Right atrium auricular region (tissue), 2 donors: Measurements from ENCODE around the gene NAALAD2. TPM values are rescaled to one million over a fixed set of nuclear protein-coding genes. Genes with fewer than 3 reads are reported as not detected.

Source experiments
- DNase-seq: peaks from one replicate; pipeline ENCODE4 v3.0.0-alpha.2; 2019; ENCODE audit warnings: low spot score
- H3K27ac ChIP-seq, 2 donors: fragments of 200-600 bp; sonication (generic); 1 replicate in 1 of 2; 2 replicates in 1 of 2; pipeline ENCODE4 v1.5.1; 2016 to 2019
- H3K27me3 ChIP-seq, 2 donors: fragments of 200-600 bp; sonication (generic); one replicate each; pipeline versions ENCODE4 v1.5.1 to v1.6.0; 2017 to 2019
- H3K36me3 ChIP-seq: fragments of 200-600 bp; sonication (generic); one replicate; pipeline ENCODE4 v1.5.1; 2016
- H3K4me1 ChIP-seq, 2 donors: fragments of 200-600 bp; sonication (generic); one replicate each; pipeline versions ENCODE4 v1.5.1 to v1.6.0; 2017 to 2019
- H3K4me3 ChIP-seq, 2 donors: fragments of 200-600 bp; sonication (generic); 1 replicate in 1 of 2; 2 replicates in 1 of 2; pipeline ENCODE4 v1.5.1; 2017 to 2019; ENCODE audit warnings: mild to moderate bottlenecking in 1 of 2, moderate library complexity in 1 of 2
- H3K9me3 ChIP-seq, 2 donors: fragments of 200-600 bp; sonication (generic); one replicate each; pipeline ENCODE4 v1.5.1; 2019
- CTCF ChIP-seq, 2 donors: fragments of 200-600 bp; sonication (generic); IDR thresholded peaks; one replicate each; pipeline ENCODE4 v1.5.1; 2019; ENCODE audit warnings: antibody characterized with exemption in 2 of 2
- total RNA-seq, 2 donors: library from RNA; depleted of rRNA; stranded (reverse); fragments of >200 nt; gene quantifications; one replicate each; pipeline ENCODE4 v1.1.0, GENCODE V29; 2016

NAALAD2 gene
- total RNA-seq, 2 donors from 2014 or later = 0.83 to 6.0 TPM

GRCh38 chr11:90189011-90189410 is 54.5 kb downstream of the NAALAD2 start:
- Histone ChIP-seq H3K27ac (no peak overlapping the region), H3K4me3 (no peak overlapping the region), H3K4me1 (no peaks in the 10 kb centered on the region), H3K9me3 (no peaks in the 10 kb centered on the region), H3K36me3 (no peaks in the 10 kb centered on the region), H3K27me3 (no peaks in the 10 kb centered on the region)
- TF ChIP-seq CTCF (IDR thresholded peaks at IDR 0.05) = no peak
- no peak for DNase-seq

- no peak overlapping the region for H3K27ac ChIP-seq
- peaks cover 0 to 6% of the 10 kb centered on the region in 2 donors for H3K4me1 ChIP-seq
- no peaks in the 10 kb centered on the region for H3K36me3 ChIP-seq
- no peak overlapping the region for H3K4me3 ChIP-seq
- no peak for DNase-seq
- no peak for TF ChIP-seq CTCF (IDR thresholded peaks at IDR 0.05)
- H3K9me3 ChIP-seq = no peaks in the 10 kb centered on the region
- no peaks in the 10 kb centered on the region for H3K27me3 ChIP-seq
Measured at GRCh38 chr11:90192869-90193582, 58.6 kb downstream of the NAALAD2 start.

- Histone ChIP-seq H3K36me3 (peaks cover 15% of the 10 kb centered on the region), H3K27me3 (no peaks in the 10 kb centered on the region), H3K4me1 (peaks cover 0 to 6% of the 10 kb centered on the region in 2 donors), H3K9me3 (no peaks in the 10 kb centered on the region), H3K27ac (no peak overlapping the region), H3K4me3 (no peak overlapping the region)
- DNase-seq = no peak
- no peak for TF ChIP-seq CTCF (IDR thresholded peaks at IDR 0.05)
Measured at GRCh38 chr11:90197377-90197776, 62.9 kb downstream of the NAALAD2 start.

GRCh38 chr11:90202342-90202741 is 67.9 kb downstream of the NAALAD2 start:
- DNase-seq = no peak
- H3K27ac ChIP-seq = no peak overlapping the region
- peaks cover 0 to 5% of the 10 kb centered on the region in 2 donors for H3K4me1 ChIP-seq
- no peaks in the 10 kb centered on the region for H3K9me3 ChIP-seq
- TF ChIP-seq CTCF (IDR thresholded peaks at IDR 0.05) = no peak
- H3K4me3 ChIP-seq = no peak overlapping the region
- no peaks in the 10 kb centered on the region for H3K27me3 ChIP-seq
- peaks cover 48% of the 10 kb centered on the region for H3K36me3 ChIP-seq

- DNase-seq = no peak
- Histone ChIP-seq H3K4me1 (peaks cover 0 to 5% of the 10 kb centered on the region in 2 donors), H3K27ac (no peak overlapping the region), H3K4me3 (no peak overlapping the region), H3K36me3 (peaks cover 41% of the 10 kb centered on the region), H3K27me3 (no peaks in the 10 kb centered on the region), H3K9me3 (no peaks in the 10 kb centered on the region)
- TF ChIP-seq CTCF (IDR thresholded peaks at IDR 0.05) = no peak
Measured at GRCh38 chr11:90204407-90204806, 69.9 kb downstream of the NAALAD2 start.
